GM21526 (cell line): ENCODE data around the gene SNX17.

Experiments used
- ATAC-seq: cut with Tn5 transposase; IDR thresholded peaks from one replicate; pipeline ENCODE4 v1.9.1; 2021; ENCODE audit warnings: moderate library complexity; ENCODE audit not compliant: unreplicated experiment, low FRiP score

Gene SNX17

DNA sequence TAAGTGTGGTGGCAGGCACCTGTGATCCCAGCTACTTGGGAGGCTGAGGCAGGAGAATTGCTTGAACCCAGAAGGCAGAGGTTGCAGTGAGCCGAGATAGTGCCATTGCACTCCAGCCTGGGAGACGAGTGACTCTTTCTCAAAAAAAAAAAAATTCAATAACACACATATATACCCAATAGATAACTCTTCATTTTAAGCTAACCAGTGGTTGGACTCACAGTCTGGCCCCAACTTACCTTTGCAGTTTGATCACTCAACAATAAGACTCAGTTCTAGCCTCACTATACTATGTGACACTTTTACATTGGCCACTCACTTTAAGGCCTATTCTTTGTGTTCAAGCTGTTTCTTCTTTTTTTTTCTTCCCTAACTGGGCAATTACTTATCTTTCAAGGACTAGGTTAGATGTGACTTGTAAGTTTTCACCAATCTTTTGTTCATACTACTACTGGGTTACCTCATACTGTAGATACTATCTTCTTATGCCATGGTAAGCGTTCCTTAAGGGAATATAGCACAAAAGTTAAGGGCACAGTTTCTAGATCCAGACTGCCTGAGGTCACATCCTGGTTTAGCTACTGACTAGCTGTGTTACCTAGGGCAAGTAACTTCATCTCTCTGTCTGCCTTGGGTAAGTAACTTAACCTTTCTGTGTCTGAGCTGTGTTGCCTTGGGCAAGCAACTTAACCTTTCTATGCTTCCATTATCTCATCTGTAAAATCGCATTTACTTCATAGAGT lies 7.6 kb upstream of the SNX17 start:
- no peak for ATAC-seq

DNA sequence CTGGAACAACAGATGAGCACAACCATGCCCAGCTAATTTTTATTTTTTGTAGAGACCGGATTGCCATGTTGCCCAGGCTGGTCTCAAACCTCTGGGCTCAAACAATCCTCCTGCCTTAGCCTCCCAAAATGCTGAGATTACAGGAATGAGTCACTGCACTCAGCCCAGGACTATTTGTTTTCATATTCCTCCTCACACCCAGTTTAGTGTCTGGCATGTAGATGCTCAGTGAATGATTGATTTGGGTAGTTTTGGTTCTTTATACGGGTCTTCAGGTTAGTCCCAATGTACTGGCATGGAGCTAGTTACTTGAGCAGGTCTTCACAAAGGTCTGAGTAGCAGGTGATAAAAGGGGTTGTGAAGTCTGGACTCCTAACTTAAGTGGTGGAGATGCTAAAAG lies 6.5 kb upstream of the SNX17 start:
- ATAC-seq: no peak

DNA sequence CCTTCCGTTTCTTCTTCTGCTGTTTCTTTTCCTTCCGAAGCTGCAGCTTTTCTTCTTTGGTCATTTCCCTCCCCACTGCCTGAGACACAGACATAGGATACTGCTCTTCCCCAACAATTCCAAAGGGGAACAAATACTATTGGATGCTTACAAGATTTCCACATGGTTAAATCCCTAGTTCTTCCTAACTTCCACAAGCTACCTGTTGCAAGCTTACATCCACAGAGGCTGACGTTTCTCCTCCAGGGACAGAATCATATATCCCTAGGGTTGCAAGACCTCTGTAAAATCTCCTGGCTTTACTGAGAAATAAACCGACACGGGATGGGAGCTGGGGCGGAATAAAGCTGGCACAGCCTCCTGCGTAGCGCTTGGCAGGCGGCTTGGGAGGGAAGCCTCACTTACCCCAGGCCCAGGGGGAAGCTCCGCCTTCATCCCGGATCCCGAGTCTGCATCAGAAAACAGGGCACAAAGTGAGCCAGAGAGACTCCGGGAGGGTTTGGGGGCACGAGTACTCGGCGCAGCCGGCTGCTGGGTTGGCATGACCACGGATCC lies 868 bp upstream of the SNX17 start:
- no peak for ATAC-seq

DNA sequence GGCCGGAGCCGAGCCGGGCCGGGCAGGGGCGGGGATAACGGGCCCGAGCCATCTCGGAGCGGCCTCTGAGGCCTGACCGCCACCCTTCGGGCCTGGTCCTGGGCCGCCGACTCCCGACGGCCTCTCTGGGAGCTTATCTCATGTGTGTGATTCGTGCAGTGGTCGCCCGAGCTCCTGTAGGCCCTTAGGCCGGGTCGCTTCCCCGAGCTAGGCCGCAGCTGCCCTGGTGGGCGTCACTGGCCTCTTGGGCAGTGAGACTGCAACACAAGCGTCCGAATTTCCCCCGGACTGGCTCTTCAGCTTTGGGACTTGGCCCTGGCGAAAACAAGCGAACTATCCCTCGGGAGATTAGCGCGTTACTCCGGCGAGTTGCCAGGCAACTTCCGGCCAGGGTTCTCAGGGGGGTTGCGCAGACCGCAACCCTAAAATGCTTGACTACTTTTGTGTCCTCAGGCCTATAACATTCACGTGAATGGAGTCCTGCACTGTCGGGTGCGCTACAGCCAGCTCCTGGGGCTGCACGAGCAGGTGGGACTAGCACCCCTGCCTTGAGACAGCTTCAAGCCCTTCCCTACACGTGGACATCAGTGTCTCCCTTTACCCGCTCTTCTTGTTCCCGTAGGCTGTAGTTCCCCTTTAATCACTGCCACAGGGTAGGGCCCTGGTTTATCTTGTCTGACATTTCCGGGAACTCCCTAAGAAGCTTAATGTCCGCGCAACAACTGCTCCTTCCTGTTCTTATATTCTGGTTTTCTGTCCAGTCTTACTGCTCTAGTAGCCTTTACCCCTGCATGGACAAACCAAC lies 602 bp downstream of the SNX17 start:
- peak; percentile 19 for ATAC-seq

DNA sequence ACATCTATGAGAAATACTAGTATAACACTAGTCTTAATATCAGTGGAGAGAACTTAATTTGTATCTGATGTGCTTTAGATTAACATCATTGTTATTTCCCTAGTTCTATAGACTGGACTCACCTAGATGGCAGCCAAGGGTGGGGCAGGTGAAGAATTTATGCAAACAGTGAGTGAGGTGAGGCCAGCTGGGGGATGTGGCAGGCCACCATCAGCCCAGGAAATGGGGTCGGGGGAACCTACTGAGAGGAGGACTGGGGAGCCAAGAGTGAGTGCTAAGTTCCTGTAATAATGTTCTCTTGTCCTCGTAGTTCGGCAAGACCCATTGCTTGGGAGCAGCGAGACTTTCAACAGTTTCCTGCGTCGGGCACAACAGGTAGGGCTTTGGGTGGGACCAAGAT lies 2.5 kb downstream of the SNX17 start:
- no peak for ATAC-seq

DNA sequence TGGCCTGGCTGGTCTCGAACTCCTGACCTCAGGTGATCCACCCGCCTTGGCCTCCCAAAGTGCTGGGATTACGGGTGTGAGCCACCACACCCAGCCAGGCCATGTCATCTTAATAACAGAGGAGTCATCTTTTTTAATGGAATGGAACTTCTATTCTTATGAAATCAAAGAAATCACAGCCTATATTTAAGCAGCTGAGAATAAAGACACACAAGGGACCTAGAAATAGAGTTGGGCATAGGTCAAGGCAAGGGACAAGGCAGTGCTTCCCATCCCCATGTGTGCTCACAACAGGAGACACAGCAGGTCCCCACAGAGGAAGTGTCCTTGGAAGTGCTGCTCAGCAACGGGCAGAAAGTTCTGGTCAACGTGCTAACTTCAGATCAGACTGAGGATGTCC lies 3.2 kb downstream of the SNX17 start:
- ATAC-seq: no peak

DNA sequence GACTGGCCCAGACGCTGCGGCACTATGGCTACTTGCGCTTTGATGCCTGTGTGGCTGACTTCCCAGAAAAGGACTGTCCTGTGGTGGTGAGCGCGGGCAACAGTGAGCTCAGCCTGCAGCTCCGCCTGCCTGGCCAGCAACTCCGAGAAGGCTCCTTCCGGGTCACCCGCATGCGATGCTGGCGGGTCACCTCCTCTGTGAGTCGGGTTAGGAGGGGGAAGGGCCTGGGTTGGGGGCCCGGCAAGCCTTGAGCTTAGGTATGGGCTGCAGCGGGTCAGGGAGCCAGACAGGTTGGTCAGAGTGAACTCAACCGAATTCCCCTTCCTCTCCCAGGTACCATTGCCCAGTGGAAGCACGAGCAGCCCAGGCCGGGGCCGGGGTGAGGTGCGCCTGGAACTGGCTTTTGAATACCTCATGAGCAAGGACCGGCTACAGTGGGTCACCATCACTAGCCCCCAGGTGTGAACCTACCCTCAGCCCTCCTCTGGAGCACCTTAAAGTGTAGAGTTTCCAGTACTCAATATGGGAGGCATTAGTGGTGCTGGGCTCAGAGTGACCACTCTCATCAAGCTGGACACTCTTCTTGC lies 5.2 kb downstream of the SNX17 start:
- no peak for ATAC-seq

DNA sequence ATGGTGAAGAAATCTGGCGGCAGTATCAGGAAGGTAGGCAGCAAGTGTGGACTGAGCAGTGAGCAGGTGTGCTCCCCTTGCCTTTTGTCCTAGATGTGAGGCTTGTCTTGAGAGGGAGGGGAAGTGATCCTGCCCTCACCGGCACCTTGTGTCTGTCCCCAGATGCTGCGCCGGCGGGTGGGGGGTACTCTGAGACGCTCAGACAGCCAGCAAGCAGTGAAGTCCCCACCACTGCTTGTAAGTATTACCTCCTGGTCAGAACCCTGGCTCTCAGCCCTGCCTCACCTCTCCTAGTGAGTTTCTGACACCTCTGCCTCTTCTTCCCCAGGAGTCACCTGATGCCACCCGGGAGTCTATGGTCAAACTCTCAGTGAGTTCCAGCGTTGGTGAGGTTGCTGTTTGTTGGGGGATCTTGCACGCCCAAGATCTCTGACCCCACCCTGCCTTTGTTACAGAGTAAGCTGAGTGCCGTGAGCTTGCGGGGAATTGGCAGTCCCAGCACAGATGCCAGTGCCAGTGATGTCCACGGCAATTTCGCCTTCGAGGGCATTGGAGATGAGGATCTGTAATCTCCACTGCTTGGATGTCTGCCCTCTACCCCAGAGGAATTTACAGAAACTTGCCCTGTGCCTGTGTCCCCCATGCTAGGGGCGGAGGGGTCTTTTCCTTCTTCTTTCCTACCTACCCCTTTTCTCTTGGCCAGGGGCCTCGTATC lies 5.9 kb downstream of the SNX17 start:
- no peak for ATAC-seq

DNA sequence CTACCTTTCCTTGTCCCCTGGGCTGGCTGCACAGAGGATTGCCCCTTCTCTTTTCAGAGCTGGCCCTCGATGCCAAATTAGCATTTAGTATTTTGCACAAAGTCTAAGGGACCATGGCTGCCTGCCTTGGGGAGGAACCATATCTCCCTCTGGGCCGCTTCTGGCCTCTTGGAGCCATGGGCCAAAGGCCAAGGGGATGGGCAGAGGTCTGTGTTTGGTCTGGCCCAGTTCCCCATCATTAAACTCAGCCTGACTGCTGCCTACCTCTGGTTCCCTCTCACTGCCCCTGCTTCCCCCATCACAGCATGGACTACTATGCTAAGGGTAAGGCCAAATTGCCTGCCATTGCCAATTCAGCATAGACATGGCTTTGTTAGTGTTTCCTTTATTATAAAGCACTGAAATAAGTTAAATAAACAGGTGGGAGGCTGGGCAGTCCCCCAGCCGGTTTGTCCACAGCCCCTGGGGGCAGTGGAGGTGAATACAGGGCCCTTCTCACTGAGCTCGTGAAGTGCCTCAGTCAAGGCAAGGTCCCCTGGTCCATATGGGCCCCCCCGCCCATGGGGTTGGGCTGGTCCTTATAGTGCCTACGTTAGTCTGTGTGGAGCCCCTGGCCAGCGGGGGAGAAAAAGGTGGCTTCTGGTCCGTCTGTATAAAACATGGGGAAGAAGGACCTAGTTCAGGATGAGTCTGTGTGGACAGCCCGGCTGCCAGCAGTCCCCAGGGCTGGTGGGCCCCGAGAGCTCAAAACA lies 6.6 kb downstream of the SNX17 start:
- ATAC-seq: no peak

DNA sequence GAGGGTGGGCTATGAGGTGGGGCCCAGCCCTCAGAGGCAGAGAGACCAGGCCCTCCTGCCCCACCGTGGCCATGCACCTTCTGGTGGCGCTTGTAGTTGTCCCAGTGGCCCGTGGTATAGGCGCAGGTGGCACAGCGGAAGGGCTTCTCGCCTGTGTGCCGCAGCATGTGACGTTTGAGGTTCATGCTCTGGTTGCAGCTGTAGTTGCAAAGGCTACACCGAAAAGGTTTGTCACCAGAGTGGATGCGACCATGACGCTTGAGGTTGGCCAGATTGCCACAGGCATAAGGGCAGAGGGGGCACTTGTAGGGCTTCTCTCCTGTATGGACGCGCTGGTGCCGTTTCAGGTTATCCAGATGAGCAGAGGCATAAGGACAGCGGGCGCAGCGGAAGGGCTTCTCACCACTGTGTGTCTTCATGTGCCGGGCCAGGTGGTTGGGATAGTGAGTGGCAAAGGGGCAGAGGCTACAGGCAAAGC lies 7.2 kb downstream of the SNX17 start:
- no peak for ATAC-seq

DNA sequence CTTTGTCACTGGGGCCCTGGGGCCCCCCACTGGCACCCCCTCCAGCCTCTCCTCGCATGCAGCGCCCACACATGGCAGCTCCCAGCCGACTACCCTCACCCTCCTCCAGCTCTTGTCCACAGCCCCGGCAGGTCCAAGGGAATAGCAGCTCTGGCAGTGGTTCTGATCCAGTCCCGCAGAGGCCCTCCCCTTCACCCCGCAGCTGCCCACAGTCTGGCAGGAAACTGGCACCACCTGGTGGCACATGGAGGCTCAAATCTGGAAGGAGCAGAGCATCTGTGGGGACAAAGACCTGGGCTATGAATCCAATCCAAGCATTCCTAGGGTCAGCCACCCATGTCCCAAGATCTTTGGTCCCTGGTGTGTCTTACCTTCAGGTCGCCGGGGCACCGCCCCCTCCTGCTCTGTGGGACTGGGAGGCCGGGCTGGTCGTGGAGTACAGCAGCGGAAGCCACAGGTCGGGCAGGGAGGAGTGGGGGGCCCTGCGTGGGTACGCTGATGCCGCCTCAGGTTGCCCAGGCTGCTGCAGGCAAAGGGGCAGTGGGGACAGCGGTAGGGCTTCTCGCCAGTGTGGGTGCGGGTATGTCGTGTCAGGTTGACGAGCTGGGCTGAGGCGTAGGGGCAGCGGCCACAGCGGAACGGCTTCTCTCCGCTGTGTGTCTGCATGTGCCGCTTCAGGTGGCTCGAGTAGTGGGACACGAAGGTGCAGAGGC lies 7.8 kb downstream of the SNX17 start:
- no peak for ATAC-seq

DNA sequence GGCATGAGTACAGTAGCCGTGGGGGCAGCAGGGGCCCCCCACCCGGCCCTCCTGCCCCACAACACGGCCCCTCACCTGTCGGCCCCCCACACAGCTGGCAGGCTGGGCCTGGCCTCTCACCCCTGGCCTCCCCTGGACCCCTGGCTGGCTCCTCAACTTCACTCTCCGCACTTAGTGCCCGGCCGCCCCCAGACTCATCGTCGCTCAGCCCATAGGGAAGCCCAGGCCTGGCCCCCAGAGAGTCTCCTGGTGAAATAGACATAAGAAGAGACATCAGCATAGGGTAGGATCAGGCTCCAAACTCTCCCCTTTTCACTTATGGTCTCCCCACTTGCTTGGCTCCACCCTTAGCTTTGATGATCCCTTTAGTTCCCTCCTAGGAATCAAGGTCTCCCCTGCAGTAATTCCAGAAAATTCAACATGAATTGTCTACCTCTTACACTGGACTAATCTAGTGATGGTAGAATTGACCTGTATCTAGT lies 8.4 kb downstream of the SNX17 start:
- no peak for ATAC-seq

DNA sequence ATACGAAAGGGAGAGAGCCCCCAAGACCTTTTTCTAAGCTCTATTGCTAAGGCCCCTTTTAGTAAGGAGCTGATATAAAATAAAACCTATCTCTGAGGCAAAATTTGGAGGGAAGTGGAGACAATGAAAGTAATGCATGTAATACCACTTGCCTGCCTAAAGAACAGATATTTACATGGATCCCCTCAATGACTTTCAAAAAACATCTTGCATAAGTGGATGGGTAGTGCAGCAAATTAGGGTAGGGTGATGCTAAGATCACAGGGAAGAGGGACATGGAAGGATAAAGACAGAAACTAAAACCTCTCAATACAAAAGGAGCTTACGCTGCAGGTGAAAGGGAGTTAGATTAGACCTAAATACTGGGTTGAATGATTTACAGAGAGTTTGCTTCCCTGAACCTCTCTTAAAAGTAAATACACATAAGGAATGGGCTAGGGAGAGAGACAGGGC lies 9.0 kb downstream of the SNX17 start:
- no peak for ATAC-seq

DNA sequence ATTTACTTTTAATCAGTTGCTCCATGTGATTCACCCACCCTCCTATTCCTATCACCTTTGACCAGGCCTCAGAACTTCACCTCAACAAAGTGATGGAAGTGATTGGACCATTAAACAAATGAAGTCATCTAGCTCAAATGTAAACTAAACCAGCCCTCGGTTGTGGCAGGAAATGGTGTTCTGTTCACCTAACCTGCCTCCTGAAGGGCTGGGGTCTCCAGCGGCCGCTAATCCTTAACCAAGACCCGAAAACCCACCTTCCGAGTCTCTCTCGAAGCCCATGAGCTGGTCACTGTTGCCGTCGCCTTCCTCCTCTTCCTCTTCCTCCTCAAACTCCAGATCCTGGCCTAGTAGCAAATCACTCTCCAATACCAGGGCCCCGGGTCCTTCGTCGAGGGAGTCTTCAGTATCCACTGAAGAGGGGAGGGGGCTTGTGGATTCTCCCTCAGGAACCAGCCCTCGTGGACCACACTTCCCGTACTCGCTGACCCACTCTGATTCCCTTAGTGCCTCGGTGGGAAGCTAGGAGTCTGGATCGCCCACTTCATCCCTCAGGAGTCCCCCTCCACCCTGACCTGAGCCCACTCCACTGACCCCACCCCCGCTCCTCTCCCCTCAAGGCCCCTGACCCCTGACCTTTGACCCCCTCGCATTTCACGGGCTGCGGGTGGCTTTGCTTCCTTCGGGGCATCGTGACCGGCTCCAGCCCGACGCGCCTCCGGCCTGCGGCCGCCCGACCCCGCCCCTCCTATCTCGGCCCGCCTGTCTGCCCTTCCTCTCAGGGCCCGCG lies 9.6 kb downstream of the SNX17 start:
- peak; percentile 29 for ATAC-seq

DNA sequence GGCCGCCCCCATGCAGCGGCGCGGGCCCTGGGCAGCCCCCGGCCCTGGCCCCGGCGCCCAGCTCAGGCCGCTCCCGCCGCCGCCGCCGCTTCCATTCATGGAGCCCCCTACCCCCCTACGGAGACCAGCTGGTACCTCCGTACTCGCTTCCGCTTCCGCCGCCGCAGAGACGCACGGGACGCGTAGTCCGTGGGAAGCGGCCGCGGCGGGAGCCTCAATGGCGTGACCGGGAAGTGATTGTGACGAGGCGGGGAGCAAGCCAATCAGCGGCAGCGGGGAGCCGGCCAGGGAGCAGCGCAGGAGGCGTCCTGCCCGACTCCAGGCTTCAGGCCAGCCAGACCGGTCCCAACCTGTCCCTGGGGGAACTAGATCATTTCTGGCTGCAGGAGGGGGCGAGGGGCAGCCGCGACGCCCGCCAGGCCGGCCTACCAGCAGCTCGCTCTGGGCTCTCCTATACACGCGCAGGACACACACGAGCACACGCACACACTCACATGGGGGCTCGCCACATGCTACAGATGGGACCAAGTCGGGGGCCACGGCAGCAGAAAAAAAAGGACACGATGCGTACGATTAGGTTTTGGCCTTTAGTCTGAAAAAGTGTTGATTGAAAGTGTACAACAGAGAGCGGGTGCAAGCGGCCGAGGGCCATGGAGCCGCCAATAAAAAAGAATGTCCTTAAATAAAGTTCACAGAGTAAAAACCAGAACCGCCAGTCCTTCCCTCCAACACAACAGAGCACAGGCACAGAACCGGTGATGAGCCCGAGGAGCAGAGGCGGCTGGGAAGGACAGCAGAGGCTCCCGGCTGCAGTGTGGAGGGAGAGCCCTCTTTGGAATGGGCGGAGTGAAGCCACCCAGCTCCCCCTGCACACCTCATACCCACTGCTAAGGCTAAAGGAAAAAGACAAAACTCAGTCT lies 10.5 kb downstream of the SNX17 start, which contains the start of gene ZNF513:
Gene ZNF513 (minus strand): TSS at position 109 of the 920 bp plus-strand sequence. CDS start 208 bp downstream, outside the sequence.
- peak; percentile 67 for ATAC-seq

DNA sequence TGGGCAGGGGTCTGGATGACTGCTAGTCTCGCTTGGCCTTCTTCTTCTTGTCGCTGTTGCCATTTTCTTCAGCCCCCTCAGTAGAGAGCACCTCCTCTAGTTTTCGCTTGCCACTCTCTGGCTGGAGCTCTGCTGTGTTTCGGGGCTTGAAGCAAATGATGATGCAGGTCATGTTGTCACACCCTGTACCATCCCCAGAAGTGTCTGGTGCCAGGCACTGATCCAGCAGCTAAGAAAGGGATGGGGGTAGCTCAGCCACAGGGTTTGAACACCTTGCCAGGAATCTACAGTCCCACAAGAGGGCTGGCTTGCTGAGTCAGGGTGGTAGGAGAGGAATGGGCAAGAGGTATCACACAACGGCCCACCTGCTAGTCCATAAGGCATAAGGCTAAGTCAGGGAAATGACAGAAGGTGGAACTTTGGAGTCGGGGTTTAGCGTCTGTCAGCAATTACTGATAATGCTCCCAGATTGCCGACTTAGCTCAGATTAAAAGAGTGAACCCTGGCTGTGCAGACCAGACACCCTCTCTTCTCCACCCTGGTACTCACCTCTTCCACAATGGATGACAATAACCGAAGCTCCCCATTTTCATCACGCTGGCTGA lies 11.3 kb downstream of the SNX17 start:
- no peak for ATAC-seq
